Endothelial cell of umbilical vein (primary cell): ENCODE measurements around the gene SH3PXD2B.

Experiments used
- CTCF ChIP-seq, 2 donors: IDR thresholded peaks; 1 replicate in 1 of 2; 2 replicates in 1 of 2; pipeline ENCODE4 v1.5.1; 2011; ENCODE audit warnings: low read length in 2 of 2, mild to moderate bottlenecking in 2 of 2, moderate library complexity in 2 of 2, control low read depth in 1 of 2, inconsistent platforms in 1 of 2, low read depth in 1 of 2; ENCODE audit not compliant: insufficient read depth in 1 of 2; ENCODE audit errors: extremely low read depth in 1 of 2
- EZH2 ChIP-seq: IDR thresholded peaks from 2 replicates; pipeline ENCODE4 v1.6.1; 2012; ENCODE audit warnings: borderline replicate concordance, low read depth, mild to moderate bottlenecking, moderate library complexity, low read length, inconsistent platforms; ENCODE audit not compliant: severe bottlenecking
- FOS ChIP-seq: IDR thresholded peaks from 2 replicates; pipeline ENCODE4 v1.6.1; 2011; ENCODE audit warnings: mild to moderate bottlenecking, low read length, moderate library complexity, borderline replicate concordance; ENCODE audit not compliant: insufficient read depth
- JUN ChIP-seq: IDR thresholded peaks from 2 replicates; pipeline ENCODE4 v1.6.1; 2011; ENCODE audit warnings: borderline replicate concordance, low read depth; ENCODE audit not compliant: insufficient read length, insufficient read depth
- MAX ChIP-seq: IDR thresholded peaks from 2 replicates; pipeline ENCODE4 v1.6.1; 2011; ENCODE audit not compliant: insufficient read depth, insufficient read length
- MYC ChIP-seq: IDR thresholded peaks from one replicate; pipeline ENCODE4 v1.6.1; 2011; ENCODE audit warnings: mild to moderate bottlenecking, low read depth, low read length
- POLR2A ChIP-seq: IDR thresholded peaks from 2 replicates; pipeline ENCODE4 v1.6.1; 2012; ENCODE audit warnings: low read depth, mild to moderate bottlenecking, control low read depth, low read length
- POLR2AphosphoS5 ChIP-seq: IDR thresholded peaks from 2 replicates; pipeline ENCODE4 v1.6.1; 2012; ENCODE audit warnings: low read depth, mild to moderate bottlenecking, control low read depth, low read length, moderate library complexity; ENCODE audit not compliant: insufficient read depth

GRCh38 chr5:172322028-172322965, 132.0 kb downstream of the SH3PXD2B start:
- TF ChIP-seq MAX (no peak), CTCF (IDR thresholded peaks at IDR 0.05; ENCODE audit: extremely low read depth in 1 of 2, insufficient read depth in 1 of 2, low read depth in 1 of 2, low read length in 2 of 2) (no peak), EZH2 (no peak), POLR2A (no peak), POLR2AphosphoS5 (no peak), FOS (no peak), MYC (no peak), JUN (no peak)
